ENCODE data around the gene RELA. TPM values are rescaled to one million over a fixed set of nuclear protein-coding genes. Genes with fewer than 3 reads are reported as not detected.
"Not testable (repeated sequence)": the region's sequence is repeated elsewhere in the genome, so short reads cannot be mapped to it uniquely, and the experiment has no call there.

The RELA gene
- total RNA-seq, 4 donors from 2014 or later, result 61.9 to 73.5 (median 67.5) TPM

DNA sequence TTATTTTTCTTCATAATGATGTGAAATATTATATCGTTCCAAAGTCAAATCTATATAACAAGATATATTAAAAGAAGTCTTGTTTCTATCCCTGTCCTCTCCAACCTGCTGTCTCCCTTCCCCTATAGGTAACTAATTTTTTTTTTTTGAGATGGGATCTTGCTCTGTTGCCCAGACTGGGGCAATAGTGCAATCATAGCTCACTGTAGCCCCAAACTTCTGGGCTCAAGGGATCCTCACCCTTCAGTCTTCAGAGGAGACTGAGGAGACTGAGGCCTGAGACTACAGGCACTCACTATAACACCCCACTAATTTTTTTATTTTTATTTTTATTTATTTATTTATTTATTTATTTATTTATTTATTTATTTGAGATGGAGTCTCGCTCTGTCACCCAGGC, 10.3 kb upstream of the RELA start:
- intact Hi-C loops (cut with DNase I; ENCODE audit: low total_unique reads), result no loop called here
- DNase-seq (ENCODE audit: low spot score in 2 of 2), result no peak
- 92 to 94% methylated on average over 2 of the region's 2 CpGs for WGBS, 2 donors
- H3K4me3 ChIP-seq (ENCODE audit: low read depth, poor library complexity, severe bottlenecking), result no peak overlapping the region
- TF ChIP-seq, protein P1, sequence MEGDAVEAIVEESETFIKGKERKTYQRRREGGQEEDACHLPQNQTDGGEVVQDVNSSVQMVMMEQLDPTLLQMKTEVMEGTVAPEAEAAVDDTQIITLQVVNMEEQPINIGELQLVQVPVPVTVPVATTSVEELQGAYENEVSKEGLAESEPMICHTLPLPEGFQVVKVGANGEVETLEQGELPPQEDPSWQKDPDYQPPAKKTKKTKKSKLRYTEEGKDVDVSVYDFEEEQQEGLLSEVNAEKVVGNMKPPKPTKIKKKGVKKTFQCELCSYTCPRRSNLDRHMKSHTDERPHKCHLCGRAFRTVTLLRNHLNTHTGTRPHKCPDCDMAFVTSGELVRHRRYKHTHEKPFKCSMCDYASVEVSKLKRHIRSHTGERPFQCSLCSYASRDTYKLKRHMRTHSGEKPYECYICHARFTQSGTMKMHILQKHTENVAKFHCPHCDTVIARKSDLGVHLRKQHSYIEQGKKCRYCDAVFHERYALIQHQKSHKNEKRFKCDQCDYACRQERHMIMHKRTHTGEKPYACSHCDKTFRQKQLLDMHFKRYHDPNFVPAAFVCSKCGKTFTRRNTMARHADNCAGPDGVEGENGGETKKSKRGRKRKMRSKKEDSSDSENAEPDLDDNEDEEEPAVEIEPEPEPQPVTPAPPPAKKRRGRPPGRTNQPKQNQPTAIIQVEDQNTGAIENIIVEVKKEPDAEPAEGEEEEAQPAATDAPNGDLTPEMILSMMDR (IDR thresholded peaks at IDR 0.05), result no peak
- no peak for TF ChIP-seq POLR2A (IDR thresholded peaks at IDR 0.05)

DNA sequence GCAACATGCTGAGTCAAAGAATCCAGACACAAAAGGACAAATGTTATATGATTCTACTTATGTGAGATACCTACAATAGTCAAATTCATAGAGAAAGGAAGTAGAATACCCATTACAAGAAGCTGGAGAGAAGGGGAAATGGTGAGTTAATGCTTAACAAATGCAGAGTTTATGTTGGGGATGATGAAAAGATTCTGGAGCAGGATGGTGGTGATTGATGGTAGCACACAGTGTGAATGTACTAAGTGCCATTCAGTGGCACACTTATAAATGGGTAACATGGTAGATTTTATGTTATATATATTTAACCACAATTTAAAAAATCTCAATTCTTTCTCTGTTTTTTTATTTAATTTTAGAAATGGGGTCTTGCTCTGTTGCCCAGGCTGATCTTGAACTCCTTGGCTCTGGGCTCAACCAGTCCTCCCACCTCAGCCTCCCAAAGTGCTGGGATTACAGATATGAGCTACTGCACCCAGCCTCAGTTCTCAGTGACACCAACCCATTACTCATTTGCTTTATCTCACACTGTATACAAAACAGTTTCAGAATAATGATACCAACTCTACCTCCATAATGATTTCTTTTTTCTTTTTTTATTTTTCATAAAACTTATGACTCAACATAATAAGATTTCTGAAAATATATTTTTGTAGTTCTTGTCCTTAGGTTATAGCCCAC, 9.6 kb upstream of the RELA start:
- DNase-seq (ENCODE audit: low spot score in 2 of 2), result no peak
- TF ChIP-seq, protein P1 (IDR thresholded peaks at IDR 0.05), result no peak
- TF ChIP-seq POLR2A (IDR thresholded peaks at IDR 0.05), result no peak
- H3K4me3 ChIP-seq (ENCODE audit: low read depth, poor library complexity, severe bottlenecking), result no peak overlapping the region
- intact Hi-C loops (cut with DNase I; ENCODE audit: low total_unique reads), result no loop called here

DNA sequence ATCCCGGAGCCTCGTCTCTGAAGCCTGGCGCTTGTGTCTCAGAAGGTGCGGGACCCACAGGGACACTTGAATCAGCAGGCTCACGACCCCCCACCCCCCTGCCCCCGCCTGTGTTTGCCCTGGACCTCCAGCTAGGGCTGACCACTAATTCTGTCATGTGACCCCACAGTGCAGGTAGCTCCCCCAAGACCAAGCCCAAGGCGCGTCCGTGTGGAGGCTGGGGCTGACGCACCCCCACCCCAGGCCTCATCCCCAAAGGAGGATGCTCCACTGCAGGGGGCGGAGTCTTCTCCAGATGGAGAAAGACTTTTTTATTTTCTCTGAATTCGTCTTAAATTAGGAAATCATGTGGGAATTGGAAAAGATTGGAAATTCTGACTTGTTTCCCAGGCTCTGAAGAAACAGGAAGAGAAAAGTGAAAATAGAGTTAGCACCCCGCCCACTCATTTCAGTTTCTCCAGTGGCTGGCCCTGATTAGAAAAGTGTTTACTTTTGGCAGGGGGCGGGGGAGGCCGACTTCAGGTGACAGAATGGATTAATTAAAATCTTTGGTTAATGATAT, 1.0 kb upstream of the RELA start:
- 0 to 1% methylated on average over 15 of the region's 15 CpGs for WGBS, 2 donors
- DNase-seq (ENCODE audit: low spot score in 2 of 2), result peak; percentile 62 to 94
- intact Hi-C loops (cut with DNase I; ENCODE audit: low total_unique reads), result no loop called here
- peak overlapping the region; percentile 51 for H3K4me3 ChIP-seq (ENCODE audit: low read depth, poor library complexity, severe bottlenecking)
- TF ChIP-seq, protein P1 (IDR thresholded peaks at IDR 0.05), result no peak
- TF ChIP-seq POLR2A (IDR thresholded peaks at IDR 0.05), result no peak

DNA sequence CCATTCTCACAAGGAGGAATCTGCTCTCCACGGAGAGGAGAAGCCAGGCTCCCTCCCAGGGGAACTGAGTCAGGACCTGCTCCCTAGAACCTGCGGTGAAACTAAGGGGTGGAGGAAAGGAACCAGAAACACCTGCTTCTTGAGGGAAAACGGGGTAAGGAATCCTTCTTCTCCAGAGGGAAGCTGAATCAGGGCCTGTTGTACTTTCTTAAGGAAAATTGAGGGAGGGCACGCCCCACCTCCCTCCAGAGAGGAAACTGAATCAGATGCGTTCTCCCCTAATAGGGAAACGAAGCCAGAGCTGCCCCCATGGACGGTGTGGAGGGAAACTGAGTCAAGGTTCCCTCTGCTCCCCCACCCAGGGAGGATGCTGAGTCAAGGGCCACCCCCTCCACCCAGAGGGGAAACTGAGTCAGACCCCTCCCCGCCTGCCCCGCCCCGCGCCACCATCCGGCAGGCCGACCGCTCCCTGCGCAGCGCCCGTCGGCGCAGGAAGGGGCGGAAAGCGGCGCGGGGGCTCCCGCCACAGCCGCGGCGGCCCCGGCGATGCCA, 393 bp downstream of the RELA start:
- intact Hi-C loops (cut with DNase I; ENCODE audit: low total_unique reads), result no loop called here
- peak overlapping the region; percentile 65 for H3K4me3 ChIP-seq (ENCODE audit: low read depth, poor library complexity, severe bottlenecking)
- DNase-seq (ENCODE audit: low spot score in 2 of 2), result no peak
- 0 to 2% methylated on average over 7 to 11 of the region's 29 CpGs for WGBS, 2 donors
- TF ChIP-seq POLR2A (IDR thresholded peaks at IDR 0.05), result no peak

DNA sequence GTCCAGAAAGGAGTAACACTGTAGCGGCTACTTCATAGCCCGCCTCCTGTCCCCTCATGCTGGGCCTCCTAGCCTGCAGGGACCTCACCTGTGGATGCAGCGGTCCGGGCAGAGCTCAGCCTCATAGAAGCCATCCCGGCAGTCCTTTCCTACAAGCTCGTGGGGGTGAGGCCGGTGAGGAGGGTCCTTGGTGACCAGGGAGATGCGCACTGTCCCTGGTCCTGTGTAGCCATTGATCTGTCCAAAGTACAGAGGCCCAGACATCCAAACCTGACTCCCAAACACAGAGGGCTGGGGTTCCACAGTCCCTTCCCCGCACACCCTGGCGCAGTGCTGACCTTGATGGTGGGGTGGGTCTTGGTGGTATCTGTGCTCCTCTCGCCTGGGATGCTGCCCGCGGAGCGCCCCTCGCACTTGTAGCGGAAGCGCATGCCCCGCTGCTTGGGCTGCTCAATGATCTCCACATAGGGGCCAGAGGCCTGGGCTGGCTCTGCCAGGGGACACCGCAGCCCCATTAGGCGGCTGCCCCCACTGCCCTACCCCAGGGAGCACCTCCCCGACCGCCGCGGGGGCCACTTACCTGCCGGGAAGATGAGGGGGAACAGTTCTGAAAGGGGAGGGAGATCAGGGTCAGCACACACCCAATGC, 993 bp downstream of the RELA start:
- H3K4me3 ChIP-seq (ENCODE audit: low read depth, poor library complexity, severe bottlenecking), result peak overlapping the region; percentile 65
- TF ChIP-seq POLR2A (IDR thresholded peaks at IDR 0.05), result no peak
- TF ChIP-seq, protein P1 (IDR thresholded peaks at IDR 0.05), result no peak
- 76 to 84% methylated on average over 8 to 11 of the region's 25 CpGs for WGBS, 2 donors
- DNase-seq (ENCODE audit: low spot score in 2 of 2), result peak in 1 of 2 donors; percentile 86
- intact Hi-C loops (cut with DNase I; ENCODE audit: low total_unique reads), result no loop called here

DNA sequence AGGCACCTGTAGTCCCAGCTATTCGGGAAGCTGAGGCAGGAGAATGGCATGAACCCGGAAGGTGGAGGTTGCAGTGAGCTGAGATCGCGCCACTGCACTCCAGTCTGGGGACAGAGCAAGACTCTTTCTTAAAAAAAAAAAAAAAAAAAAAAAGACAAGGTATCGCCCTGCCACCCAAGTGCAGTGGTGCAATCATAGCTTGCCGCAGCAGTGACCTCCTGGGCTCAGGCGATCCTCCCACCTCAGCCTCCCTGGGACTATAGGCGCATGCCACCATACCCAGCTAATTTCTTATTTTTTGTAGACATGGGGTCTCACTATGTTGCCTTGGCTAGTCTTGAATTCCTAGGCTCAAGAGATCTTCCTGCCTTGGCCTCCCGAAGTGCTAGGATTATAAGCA, 1.8 kb downstream of the RELA start:
- DNase-seq (ENCODE audit: low spot score in 2 of 2), result not testable (repeated sequence)
- 87 to 90% methylated on average over 9 of the region's 9 CpGs for WGBS, 2 donors

More for the DNA sequence above, 1.8 kb downstream of the RELA start:
- intact Hi-C loops (cut with DNase I; ENCODE audit: low total_unique reads); H3K4me3 ChIP-seq (ENCODE audit: low read depth, poor library complexity, severe bottlenecking): not testable (repeated sequence)

Data from lower leg skin (tissue), 4 donors.